Stimulated activated effector memory CD8-positive, alpha-beta T cell treated with anti-CD3 and anti-CD28 coated beads, Interleukin-12 subunit alpha, Interleukin-12 subunit beta, amount 100 ng/mL, for 72 hours (primary cell): Measurements from ENCODE around the gene UBA6.

Source experiments
- ATAC-seq: fragments of 150-1000 bp; cut with Tn5 transposase; 2 replicates; pipeline ENCODE4 v1.10.0; 2021
- DNase-seq, 2 donors: peaks; one replicate each; pipeline ENCODE4 v3.0.0; 2021 to 2022; ENCODE audit warnings: low spot score in 2 of 2
- H3K27ac Mint-ChIP-seq: one replicate; pipeline ENCODE4 v1.8.0; 2022; ENCODE audit warnings: mild to moderate bottlenecking, mixed read lengths
- H3K36me3 Mint-ChIP-seq: one replicate; pipeline ENCODE4 v1.8.0; 2022; ENCODE audit warnings: mild to moderate bottlenecking, mixed read lengths
- H3K4me1 Mint-ChIP-seq: one replicate; pipeline ENCODE4 v1.8.0; 2022; ENCODE audit warnings: mixed read lengths
- H3K4me3 Mint-ChIP-seq: one replicate; pipeline ENCODE4 v1.8.0; 2022; ENCODE audit warnings: mild to moderate bottlenecking, mixed read lengths
- H3K9me3 Mint-ChIP-seq: one replicate; pipeline ENCODE4 v1.8.0; 2022; ENCODE audit warnings: mixed read lengths

The UBA6 gene

DNA sequence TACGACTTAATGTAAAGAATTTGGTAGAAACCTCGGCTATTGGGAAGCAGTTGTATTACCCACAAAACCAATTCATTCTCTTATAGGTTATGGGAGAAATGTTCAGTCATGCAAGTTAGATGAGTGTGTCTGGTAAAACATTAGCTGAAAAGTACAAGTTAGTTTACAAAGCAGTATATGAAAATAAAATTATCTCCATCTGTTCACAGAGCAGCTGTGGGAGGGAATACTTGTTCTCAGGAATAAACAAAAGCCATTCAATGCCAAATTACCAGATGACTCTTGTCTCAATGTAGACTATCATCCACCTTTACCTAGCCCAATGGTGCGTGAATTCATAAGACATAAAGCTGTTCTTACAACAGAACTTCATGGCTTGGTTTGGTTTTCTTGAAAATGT lies 113.8 kb downstream of the UBA6 start:
- Mint-ChIP-seq H3K27ac (no peak overlapping the region), H3K9me3 (no peaks in the 10 kb centered on the region)
- ATAC-seq = no peak

DNA sequence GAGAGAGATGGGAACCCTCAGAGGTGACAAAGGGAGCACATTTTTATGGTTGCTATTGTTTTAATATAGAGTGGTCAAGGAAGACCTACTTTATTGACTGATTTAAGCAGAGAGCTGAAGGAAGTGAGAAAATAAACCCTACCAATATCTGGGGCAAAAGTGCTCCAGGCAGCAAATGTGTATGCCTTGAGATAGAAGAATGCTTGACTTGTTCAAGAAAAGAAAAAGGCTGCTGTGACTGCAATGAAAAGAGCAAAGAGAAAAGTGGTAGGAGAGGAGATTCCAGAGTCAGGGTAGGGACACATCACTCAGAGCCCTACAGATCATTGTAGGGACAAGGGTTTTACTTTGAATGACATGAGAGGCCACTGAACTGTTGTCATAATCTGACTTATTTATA lies 116.5 kb downstream of the UBA6 start:
- no peak for DNase-seq
- no peaks in the 10 kb centered on the region for H3K9me3 Mint-ChIP-seq
- ATAC-seq = no peak
- H3K27ac Mint-ChIP-seq = no peak overlapping the region
- H3K36me3 Mint-ChIP-seq = no peaks in the 10 kb centered on the region
- no peak overlapping the region for H3K4me3 Mint-ChIP-seq
- peaks cover 17% of the 10 kb centered on the region for H3K4me1 Mint-ChIP-seq

More for the DNA sequence above, 113.8 kb downstream of the UBA6 start:
- Mint-ChIP-seq H3K4me1 (no peaks in the 10 kb centered on the region), H3K36me3 (no peaks in the 10 kb centered on the region), H3K4me3 (no peak overlapping the region)
- no peak for DNase-seq

DNA sequence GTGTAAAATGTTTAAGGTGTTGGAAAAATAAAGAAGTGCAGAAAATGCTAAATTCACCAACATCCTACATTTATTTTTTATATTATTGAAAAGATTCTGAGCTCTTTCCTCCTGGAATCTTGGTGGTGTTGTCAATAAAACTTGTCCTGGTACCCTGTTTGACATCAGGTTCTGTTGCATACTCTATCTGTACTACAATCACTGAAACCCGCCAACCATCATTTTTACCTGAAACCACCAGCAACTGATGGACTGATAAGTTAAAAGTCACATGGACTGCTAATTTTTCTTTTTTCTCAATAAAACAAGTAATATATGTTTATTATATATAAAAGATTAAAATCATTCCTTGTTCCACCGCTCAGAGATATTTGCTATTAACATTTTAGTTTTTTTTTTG lies 119.0 kb downstream of the UBA6 start:
- Mint-ChIP-seq H3K36me3 (no peaks in the 10 kb centered on the region), H3K9me3 (no peaks in the 10 kb centered on the region), H3K27ac (no peak overlapping the region), H3K4me3 (no peak overlapping the region), H3K4me1 (peaks cover 17% of the 10 kb centered on the region)
- DNase-seq (no peak), ATAC-seq (no peak)

DNA sequence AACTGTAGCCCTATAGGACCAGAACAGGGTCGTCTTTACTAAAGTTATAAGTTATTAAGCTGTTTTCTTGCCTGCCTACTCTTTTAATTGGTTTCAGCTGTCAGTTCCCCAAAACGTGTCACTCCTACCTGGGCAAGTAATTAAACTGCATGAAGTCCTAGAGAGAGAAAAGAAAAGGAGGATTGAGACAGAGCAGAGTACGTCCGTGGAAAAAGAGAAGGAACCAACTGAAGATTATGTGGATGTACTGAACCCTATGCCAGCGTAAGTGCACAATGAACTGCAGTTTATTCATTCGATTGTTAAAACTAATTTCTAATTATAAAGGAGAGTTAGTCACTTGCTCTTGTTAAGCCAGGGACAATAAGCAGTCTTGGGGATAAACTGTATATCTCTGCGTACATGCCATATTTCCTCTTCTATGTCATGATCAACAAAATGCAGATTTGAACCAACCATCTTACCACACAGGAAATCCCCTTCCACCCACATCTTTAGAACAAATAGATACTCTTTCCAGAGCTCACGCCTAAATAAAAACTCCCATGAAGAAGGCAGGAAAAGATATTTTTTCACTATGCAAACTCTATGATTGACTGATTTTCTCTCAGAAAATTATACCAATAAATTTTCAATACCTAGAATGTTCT lies 119.6 kb downstream of the UBA6 start:
- Mint-ChIP-seq H3K4me1 (peaks cover 17% of the 10 kb centered on the region), H3K4me3 (peak overlapping the region; percentile 9), H3K27ac (peak overlapping the region; percentile 41), H3K9me3 (no peaks in the 10 kb centered on the region), H3K36me3 (no peaks in the 10 kb centered on the region)
- peak; percentile 80 for ATAC-seq
- DNase-seq = no peak

DNA sequence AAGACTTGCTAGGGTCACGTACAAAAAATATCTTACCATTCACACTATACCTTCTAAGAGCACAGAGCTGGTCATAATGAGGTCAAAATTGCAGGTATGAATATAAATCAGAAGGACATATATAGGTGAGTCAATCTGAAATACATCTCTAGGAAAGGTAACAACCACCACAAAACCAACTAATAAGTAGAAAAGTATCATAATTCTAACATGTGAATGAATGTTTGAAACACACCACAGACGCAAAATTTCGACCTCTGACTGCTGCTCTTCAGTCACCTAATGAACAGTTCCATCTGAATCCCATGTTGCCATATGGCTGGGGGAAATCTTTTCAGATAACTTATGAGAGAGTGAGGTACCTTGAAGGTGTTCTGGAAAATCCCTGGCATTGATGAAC lies 120.4 kb downstream of the UBA6 start:
- peak overlapping the region; percentile 41 for H3K27ac Mint-ChIP-seq
- no peaks in the 10 kb centered on the region for H3K9me3 Mint-ChIP-seq
- DNase-seq (no peak), ATAC-seq (peak; percentile 80)
- no peak overlapping the region for H3K4me3 Mint-ChIP-seq
- no peaks in the 10 kb centered on the region for H3K36me3 Mint-ChIP-seq
- peaks cover 17% of the 10 kb centered on the region for H3K4me1 Mint-ChIP-seq

DNA sequence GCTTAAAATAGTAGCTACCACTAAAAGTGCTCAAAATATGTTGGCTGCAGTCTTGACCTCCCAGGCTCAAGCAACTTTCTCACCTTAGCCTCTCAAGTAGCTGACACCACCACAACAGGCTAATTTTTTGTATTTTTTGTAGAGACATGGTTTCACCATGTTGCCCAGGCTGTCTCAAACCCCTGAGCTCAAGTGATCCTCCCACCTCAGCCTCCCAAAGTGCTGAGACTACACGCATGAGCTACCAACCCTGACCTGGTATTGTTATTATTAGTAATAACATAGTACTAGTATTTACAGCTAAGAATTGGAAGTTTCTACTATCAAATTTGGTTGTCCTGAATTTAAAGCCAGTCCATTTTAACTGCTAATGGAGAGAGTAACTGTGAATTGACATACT lies 124.4 kb downstream of the UBA6 start:
- ATAC-seq (no peak), DNase-seq (no peak)
- no peaks in the 10 kb centered on the region for H3K36me3 Mint-ChIP-seq
- H3K4me1 Mint-ChIP-seq = peaks cover 12% of the 10 kb centered on the region
- H3K4me3 Mint-ChIP-seq = no peak overlapping the region
- no peak overlapping the region for H3K27ac Mint-ChIP-seq
- no peaks in the 10 kb centered on the region for H3K9me3 Mint-ChIP-seq

DNA sequence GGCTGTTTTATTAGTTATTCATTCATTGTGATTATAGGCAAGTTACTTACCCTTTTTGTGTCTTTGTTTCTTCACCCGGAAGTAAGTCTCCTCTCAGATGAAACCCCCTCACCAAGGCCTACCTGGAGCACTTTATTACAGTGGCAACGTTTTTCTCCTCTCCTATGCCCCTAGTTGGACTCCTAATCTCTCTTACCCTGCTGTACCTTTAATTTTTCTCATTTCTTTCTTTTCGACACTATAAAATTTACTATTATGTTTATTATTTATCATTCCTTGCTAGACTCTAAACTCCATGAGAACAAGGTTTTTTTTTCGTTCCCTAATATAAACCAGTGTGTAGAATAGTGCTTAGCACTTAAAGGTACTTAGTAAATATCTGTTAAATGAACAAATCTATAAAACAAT lies 124.9 kb downstream of the UBA6 start:
- no peak for ATAC-seq

DNA sequence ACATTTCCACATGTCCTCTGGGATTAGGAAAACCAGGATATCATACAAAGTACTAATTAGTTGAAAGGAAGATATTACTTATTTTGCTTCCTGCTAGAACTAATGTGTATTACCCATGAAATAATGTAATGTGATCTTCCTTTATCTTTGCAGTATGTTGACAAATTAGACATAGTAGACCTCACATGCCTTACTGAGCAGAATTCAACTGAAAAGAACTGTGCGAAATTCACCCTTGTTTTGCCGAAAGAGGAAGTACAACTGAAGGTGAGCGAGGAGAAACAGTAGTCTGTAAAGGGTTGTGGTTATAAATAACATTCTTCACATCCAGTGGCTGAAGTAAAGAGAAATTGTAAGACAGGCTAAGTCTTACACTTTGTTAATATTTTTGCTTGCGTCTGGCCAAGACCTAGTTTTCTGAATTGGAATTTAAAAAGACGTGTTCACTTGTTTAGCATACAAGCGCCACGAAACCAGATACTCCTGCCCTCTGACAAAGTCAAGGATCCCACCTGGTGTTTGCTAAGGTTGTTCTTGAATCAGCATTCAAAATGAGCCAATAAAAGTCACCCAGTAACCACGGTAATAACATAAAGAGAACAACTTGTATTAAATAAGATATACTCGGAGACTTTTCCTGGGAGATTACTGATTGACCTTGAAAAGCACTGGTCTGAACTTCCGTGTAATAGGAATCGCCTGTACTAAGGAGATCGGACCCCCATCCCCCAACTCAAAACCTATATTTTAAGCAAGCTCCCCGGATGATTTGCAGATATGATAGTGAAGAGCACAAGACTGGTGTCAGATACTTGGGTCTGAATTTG lies 125.5 kb downstream of the UBA6 start:
- Mint-ChIP-seq H3K9me3 (no peaks in the 10 kb centered on the region), H3K27ac (no peak overlapping the region), H3K36me3 (no peaks in the 10 kb centered on the region), H3K4me1 (peaks cover 2% of the 10 kb centered on the region), H3K4me3 (no peak overlapping the region)
- ATAC-seq = no peak
- DNase-seq = no peak

More for the DNA sequence above, 124.9 kb downstream of the UBA6 start:
- H3K9me3 Mint-ChIP-seq = no peaks in the 10 kb centered on the region
- H3K36me3 Mint-ChIP-seq = no peaks in the 10 kb centered on the region
- H3K27ac Mint-ChIP-seq = no peak overlapping the region
- no peak overlapping the region for H3K4me3 Mint-ChIP-seq
- DNase-seq = no peak
- H3K4me1 Mint-ChIP-seq = peaks cover 8% of the 10 kb centered on the region

DNA sequence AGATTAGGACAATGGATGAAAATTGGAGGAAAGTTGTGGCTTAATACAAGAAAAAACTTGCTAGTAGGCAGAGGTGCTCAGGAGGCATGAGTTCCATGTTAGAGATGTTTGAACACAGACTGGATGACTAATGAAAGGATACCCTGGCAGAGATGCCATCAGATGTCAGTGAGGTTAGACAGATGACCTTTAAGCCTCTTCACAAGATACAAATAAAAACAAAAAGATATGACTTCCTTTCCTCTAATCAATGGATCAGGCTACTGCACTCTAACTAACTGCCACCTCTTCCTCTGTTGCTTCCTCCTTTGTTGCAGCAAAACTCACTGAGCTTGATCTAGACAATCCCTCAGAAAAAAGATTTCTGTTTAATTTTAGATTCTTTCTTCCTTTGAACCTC lies 127.8 kb downstream of the UBA6 start:
- DNase-seq (no peak), ATAC-seq (peak; percentile 62)
- Mint-ChIP-seq H3K4me3 (no peak overlapping the region), H3K36me3 (no peaks in the 10 kb centered on the region), H3K9me3 (no peaks in the 10 kb centered on the region), H3K27ac (no peak overlapping the region), H3K4me1 (no peaks in the 10 kb centered on the region)

DNA sequence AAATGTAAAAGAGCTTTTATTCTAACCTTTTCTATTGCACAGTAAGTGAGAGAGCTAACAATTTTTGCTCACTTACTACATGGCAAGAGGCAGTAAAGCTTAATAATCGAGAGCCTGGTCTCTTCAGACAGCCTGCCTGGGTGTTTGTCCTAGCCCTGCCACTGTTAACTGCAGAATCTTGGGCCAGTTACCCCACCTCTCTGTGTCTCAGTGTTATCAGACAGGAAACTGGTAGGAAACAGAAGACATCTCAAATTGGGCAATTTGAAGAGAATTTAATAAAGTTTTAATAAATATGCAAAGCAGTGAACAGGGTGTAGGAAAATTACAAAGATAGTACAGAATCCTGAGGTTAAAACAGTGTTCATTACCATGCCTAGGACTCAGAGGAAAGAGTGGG lies 129.0 kb downstream of the UBA6 start:
- no peak overlapping the region for H3K4me3 Mint-ChIP-seq
- no peak for ATAC-seq

DNA sequence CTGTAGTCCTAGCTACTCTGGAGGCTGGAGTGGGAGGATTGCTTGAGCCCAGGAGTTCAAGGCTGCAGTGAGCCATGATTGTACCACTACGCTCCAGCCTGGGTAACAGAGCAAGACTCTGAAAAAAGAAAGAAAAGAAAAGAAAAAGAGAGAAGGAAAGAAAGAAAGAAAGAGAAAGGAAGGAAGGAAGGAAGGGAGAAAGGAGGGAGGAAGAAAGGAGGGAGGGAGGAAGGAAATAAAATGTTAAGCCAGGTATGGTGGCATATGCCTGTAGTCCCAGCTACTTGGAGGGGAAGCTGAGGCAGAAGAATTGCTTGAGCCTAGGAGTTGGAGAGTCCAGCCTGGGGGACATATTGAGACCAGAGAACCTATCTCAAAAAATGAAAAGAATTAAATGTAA lies 130.4 kb downstream of the UBA6 start:
- no peak for DNase-seq
- Mint-ChIP-seq H3K27ac (peak overlapping the region; percentile 52), H3K36me3 (no peaks in the 10 kb centered on the region)

More for the DNA sequence above, 129.0 kb downstream of the UBA6 start:
- DNase-seq = no peak
- Mint-ChIP-seq H3K36me3 (no peaks in the 10 kb centered on the region), H3K9me3 (no peaks in the 10 kb centered on the region), H3K27ac (no peak overlapping the region), H3K4me1 (no peaks in the 10 kb centered on the region)

DNA sequence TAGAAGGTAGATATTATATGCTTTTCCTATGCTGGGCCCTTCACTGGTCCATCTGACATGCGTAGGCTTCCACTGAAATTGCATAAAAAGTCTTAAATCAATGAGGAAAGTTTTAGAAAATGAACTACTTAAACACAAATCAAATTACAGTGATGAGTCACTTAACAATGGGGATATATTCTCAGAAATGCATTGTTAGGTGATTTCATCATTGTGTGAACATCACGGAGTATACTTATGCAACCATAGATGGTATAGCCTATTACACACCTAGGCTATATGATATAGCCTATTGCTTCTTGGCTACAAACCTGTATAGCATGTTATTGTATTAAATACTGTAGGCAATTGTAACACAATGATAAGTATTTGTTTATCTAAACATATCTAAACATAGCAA lies 132.1 kb downstream of the UBA6 start:
- no peak overlapping the region for H3K27ac Mint-ChIP-seq
- no peak overlapping the region for H3K4me3 Mint-ChIP-seq
- no peaks in the 10 kb centered on the region for H3K4me1 Mint-ChIP-seq
- DNase-seq (no peak), ATAC-seq (no peak)
- no peaks in the 10 kb centered on the region for H3K36me3 Mint-ChIP-seq
- H3K9me3 Mint-ChIP-seq = no peaks in the 10 kb centered on the region

More for the DNA sequence above, 130.4 kb downstream of the UBA6 start:
- Mint-ChIP-seq H3K4me1 (no peaks in the 10 kb centered on the region), H3K9me3 (no peaks in the 10 kb centered on the region), H3K4me3 (no peak overlapping the region)
- no peak for ATAC-seq

DNA sequence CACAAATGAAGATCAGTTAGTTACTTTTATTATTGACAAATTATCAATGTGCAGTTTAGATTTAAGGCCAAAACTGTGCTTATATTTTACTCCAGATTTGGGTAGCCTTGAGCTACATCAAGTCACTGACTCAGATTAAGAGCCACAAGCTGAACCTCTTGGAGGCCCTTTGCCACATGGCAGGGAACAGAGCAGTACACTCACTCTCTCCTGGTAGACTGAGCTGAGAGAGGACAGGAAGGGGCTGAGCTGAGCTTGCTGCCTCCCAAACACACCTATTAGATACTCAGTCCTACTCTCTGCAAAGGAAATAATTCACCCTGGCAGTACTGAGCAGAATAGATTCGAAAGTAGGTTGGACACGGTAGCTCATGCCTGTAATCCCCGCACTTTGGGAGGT lies 134.6 kb downstream of the UBA6 start:
- Mint-ChIP-seq H3K4me3 (no peak overlapping the region), H3K36me3 (no peaks in the 10 kb centered on the region), H3K27ac (no peak overlapping the region), H3K4me1 (no peaks in the 10 kb centered on the region), H3K9me3 (no peaks in the 10 kb centered on the region)
- DNase-seq (no peak), ATAC-seq (peak; percentile 64)

DNA sequence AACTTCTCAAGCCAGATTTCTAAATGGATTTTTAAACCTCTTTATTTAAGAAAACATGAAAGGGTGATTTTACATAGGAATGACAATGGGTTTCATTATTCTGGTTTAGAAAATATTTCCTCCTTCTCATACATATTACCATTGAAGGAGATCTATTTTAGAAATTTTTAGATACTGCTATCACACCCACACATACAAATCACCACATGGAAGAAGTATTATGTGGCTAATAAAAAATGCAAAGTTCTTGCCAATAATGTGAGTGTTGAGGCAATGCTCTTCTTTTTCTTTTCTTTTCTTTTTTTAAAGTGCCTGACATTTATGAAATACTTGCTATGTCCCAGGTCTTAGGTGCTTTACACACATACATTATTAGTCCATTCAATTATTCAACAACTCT lies 135.7 kb downstream of the UBA6 start:
- H3K4me1 Mint-ChIP-seq = no peaks in the 10 kb centered on the region
- no peak for ATAC-seq
- DNase-seq = no peak
- H3K4me3 Mint-ChIP-seq = no peak overlapping the region
- H3K27ac Mint-ChIP-seq = no peak overlapping the region
- no peaks in the 10 kb centered on the region for H3K36me3 Mint-ChIP-seq
- no peaks in the 10 kb centered on the region for H3K9me3 Mint-ChIP-seq
